Endothelial cell of umbilical vein (primary cell): Measurements from ENCODE around the gene PHYH.

Experiments
- CTCF ChIP-seq, 2 donors: IDR thresholded peaks; 1 replicate in 1 of 2; 2 replicates in 1 of 2; pipeline ENCODE4 v1.5.1; 2011; ENCODE audit warnings: low read length in 2 of 2, mild to moderate bottlenecking in 2 of 2, moderate library complexity in 2 of 2, control low read depth in 1 of 2, inconsistent platforms in 1 of 2, low read depth in 1 of 2; ENCODE audit not compliant: insufficient read depth in 1 of 2; ENCODE audit errors: extremely low read depth in 1 of 2
- EZH2 ChIP-seq: IDR thresholded peaks from 2 replicates; pipeline ENCODE4 v1.6.1; 2012; ENCODE audit warnings: borderline replicate concordance, low read depth, mild to moderate bottlenecking, moderate library complexity, low read length, inconsistent platforms; ENCODE audit not compliant: severe bottlenecking
- POLR2AphosphoS5 ChIP-seq: IDR thresholded peaks from 2 replicates; pipeline ENCODE4 v1.6.1; 2012; ENCODE audit warnings: low read depth, mild to moderate bottlenecking, control low read depth, low read length, moderate library complexity; ENCODE audit not compliant: insufficient read depth

- TF ChIP-seq CTCF (IDR thresholded peaks at IDR 0.05; ENCODE audit: extremely low read depth in 1 of 2, insufficient read depth in 1 of 2, low read depth in 1 of 2, low read length in 2 of 2), result no peak
- TF ChIP-seq EZH2, result no peak
- TF ChIP-seq POLR2AphosphoS5, result no peak
These were observed 22.8 kb upstream of the PHYH start for GRCh38 chr10:13322615-13323148.
